ENCODE results near the gene PHF5A.
"Not testable (repeated sequence)": the region's sequence is repeated elsewhere in the genome, so short reads cannot be mapped to it uniquely, and the experiment has no call there.

Gene PHF5A

GRCh38 chr22:41480397-41480735 lies 11.9 kb upstream of the PHF5A start:
- Mint-ChIP-seq H3K27ac (no peak overlapping the region), H3K36me3 (ENCODE audit: low read depth) (peaks cover 55% of the 10 kb centered on the region), H3K9me3 (no peaks in the 10 kb centered on the region), H3K4me1 (ENCODE audit: low read depth) (peaks cover 56% of the 10 kb centered on the region), H3K27me3 (no peaks in the 10 kb centered on the region), H3K4me3 (no peak overlapping the region)
- intact Hi-C loops (cut with micrococcal nuclease): no loop called here

GRCh38 chr22:41479671-41480396 lies 11.3 kb upstream of the PHF5A start:
- no peaks in the 10 kb centered on the region for H3K9me3 Mint-ChIP-seq
- no peak overlapping the region for H3K4me3 Mint-ChIP-seq
- H3K36me3 Mint-ChIP-seq (ENCODE audit: low read depth): peaks cover 60% of the 10 kb centered on the region
- H3K27me3 Mint-ChIP-seq: no peaks in the 10 kb centered on the region
- H3K4me1 Mint-ChIP-seq (ENCODE audit: low read depth): peaks cover 51% of the 10 kb centered on the region
- no peak overlapping the region for H3K27ac Mint-ChIP-seq
- intact Hi-C loops (cut with micrococcal nuclease): no loop called here

- H3K4me1 Mint-ChIP-seq (ENCODE audit: low read depth): peaks cover 53% of the 10 kb centered on the region
Measured at GRCh38 chr22:41478891-41479521, 10.5 kb upstream of the PHF5A start.

GRCh38 chr22:41478473-41478872 lies 10.0 kb upstream of the PHF5A start:
- no peak overlapping the region for H3K4me3 Mint-ChIP-seq
- intact Hi-C loops (cut with micrococcal nuclease): no loop called here

More at GRCh38 chr22:41478891-41479521, 10.5 kb upstream of the PHF5A start:
- H3K27ac Mint-ChIP-seq: no peak overlapping the region
- H3K9me3 Mint-ChIP-seq: no peaks in the 10 kb centered on the region
- peaks cover 66% of the 10 kb centered on the region for H3K36me3 Mint-ChIP-seq (ENCODE audit: low read depth)
- intact Hi-C loops (cut with micrococcal nuclease): no loop called here
- H3K4me3 Mint-ChIP-seq: no peak overlapping the region
- no peaks in the 10 kb centered on the region for H3K27me3 Mint-ChIP-seq

DNA sequence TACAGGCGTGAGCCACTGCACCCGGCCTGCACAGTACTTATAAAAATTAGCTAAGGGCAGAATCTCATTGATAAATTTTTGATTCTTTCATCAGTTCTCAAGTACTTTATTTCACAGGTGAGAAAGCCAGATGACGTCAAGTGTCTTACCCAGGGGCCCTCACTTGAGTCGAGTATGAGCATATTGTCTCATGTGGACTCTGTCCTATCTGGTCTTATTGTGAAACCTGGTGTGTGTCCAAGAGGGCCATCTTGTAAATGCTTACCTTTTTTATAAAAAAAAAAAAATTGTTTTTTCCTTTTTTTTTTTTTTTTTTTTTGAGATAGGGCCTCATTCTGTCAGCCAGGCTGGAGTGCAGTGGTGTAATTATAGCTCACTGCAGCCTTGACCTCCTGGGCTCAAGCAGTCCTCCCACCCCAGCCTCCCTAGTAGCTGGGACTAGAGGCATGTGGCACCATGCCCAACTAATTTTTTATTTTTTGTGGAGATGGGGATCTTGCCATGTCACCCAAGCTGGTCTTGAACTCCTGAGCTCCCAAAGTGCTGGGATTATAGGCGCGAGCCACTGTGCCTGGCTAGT lies 6.5 kb upstream of the PHF5A start:
- H3K4me1 Mint-ChIP-seq (ENCODE audit: low read depth): peaks cover 43% of the 10 kb centered on the region
- H3K27ac Mint-ChIP-seq: no peak overlapping the region
- H3K36me3 Mint-ChIP-seq (ENCODE audit: low read depth): peaks cover 77% of the 10 kb centered on the region
- no peaks in the 10 kb centered on the region for H3K9me3 Mint-ChIP-seq
- intact Hi-C loops (cut with micrococcal nuclease): no loop called here
- H3K27me3 Mint-ChIP-seq: no peaks in the 10 kb centered on the region
- no peak overlapping the region for H3K4me3 Mint-ChIP-seq

More at GRCh38 chr22:41478473-41478872, 10.0 kb upstream of the PHF5A start:
- Mint-ChIP-seq H3K4me1 (ENCODE audit: low read depth) (peaks cover 59% of the 10 kb centered on the region), H3K9me3 (no peaks in the 10 kb centered on the region), H3K27ac (no peak overlapping the region), H3K36me3 (ENCODE audit: low read depth) (peaks cover 66% of the 10 kb centered on the region), H3K27me3 (no peaks in the 10 kb centered on the region)

GRCh38 chr22:41471568-41471967 lies 3.1 kb upstream of the PHF5A start:
- Mint-ChIP-seq H3K4me3 (no peak overlapping the region), H3K4me1 (ENCODE audit: low read depth) (peaks cover 32% of the 10 kb centered on the region), H3K27me3 (no peaks in the 10 kb centered on the region), H3K27ac (no peak overlapping the region), H3K36me3 (ENCODE audit: low read depth) (peaks cover 79% of the 10 kb centered on the region), H3K9me3 (no peaks in the 10 kb centered on the region)
- intact Hi-C loops (cut with micrococcal nuclease): no loop called here

- Mint-ChIP-seq H3K27me3 (no peaks in the 10 kb centered on the region), H3K4me3 (peak overlapping the region; percentile 20), H3K4me1 (ENCODE audit: low read depth) (peaks cover 32% of the 10 kb centered on the region), H3K9me3 (no peaks in the 10 kb centered on the region), H3K27ac (peak overlapping the region; percentile 76), H3K36me3 (ENCODE audit: low read depth) (peaks cover 80% of the 10 kb centered on the region)
- intact Hi-C loops (cut with micrococcal nuclease): no loop called here
Measured at GRCh38 chr22:41470886-41471285, 2.4 kb upstream of the PHF5A start.

GRCh38 chr22:41469218-41469851 lies 843 bp upstream of the PHF5A start:
- Mint-ChIP-seq H3K4me3 (peak overlapping the region; percentile 97), H3K36me3 (ENCODE audit: low read depth) (peaks cover 80% of the 10 kb centered on the region), H3K27ac (peak overlapping the region; percentile 99), H3K4me1 (ENCODE audit: low read depth) (peaks cover 32% of the 10 kb centered on the region), H3K27me3 (no peaks in the 10 kb centered on the region), H3K9me3 (no peaks in the 10 kb centered on the region)
- intact Hi-C loops (cut with micrococcal nuclease): loop anchor here (1.0 kb wide), 1 partner anchor 23 kb away; the partner anchor contains the start of gene TOB2

- Mint-ChIP-seq H3K27ac (no peak overlapping the region), H3K27me3 (no peaks in the 10 kb centered on the region), H3K4me1 (ENCODE audit: low read depth) (peaks cover 19% of the 10 kb centered on the region), H3K9me3 (no peaks in the 10 kb centered on the region), H3K36me3 (ENCODE audit: low read depth) (peaks cover 85% of the 10 kb centered on the region), H3K4me3 (no peak overlapping the region)
- intact Hi-C loops (cut with micrococcal nuclease): no loop called here
Measured at GRCh38 chr22:41461901-41462300, 6.6 kb downstream of the PHF5A start.

GRCh38 chr22:41460071-41460470 lies 8.4 kb downstream of the PHF5A start:
- H3K27me3 Mint-ChIP-seq; H3K4me3 Mint-ChIP-seq; H3K9me3 Mint-ChIP-seq; intact Hi-C loops (cut with micrococcal nuclease): not testable (repeated sequence)
- peak overlapping the region; percentile 52 for H3K27ac Mint-ChIP-seq
- peaks cover 66% of the 10 kb centered on the region for H3K36me3 Mint-ChIP-seq (ENCODE audit: low read depth)
- H3K4me1 Mint-ChIP-seq (ENCODE audit: low read depth): peaks cover 18% of the 10 kb centered on the region

DNA sequence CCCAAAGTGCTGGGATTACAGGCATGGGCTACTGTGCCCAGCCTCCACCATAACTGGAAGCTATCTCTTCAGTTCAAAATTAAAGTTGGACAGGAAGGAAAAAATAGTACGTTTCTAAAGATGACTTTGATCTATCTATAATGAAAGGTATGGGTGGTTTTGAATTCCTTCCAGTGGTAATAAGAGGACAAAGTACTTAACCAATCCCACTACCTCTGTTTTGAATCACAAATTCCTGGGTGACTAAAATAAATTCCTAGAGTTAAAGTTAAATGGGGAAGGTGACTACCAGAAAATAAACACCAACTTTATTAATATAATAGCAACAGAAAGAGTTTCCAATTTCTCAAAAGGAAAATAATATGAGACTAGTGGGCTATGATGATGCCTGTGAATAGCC lies 9.1 kb downstream of the PHF5A start:
- no peaks in the 10 kb centered on the region for H3K27me3 Mint-ChIP-seq
- H3K27ac Mint-ChIP-seq: no peak overlapping the region
- intact Hi-C loops (cut with micrococcal nuclease): no loop called here
- no peak overlapping the region for H3K4me3 Mint-ChIP-seq
- H3K4me1 Mint-ChIP-seq (ENCODE audit: low read depth): peaks cover 18% of the 10 kb centered on the region
- H3K36me3 Mint-ChIP-seq (ENCODE audit: low read depth): peaks cover 60% of the 10 kb centered on the region
- no peaks in the 10 kb centered on the region for H3K9me3 Mint-ChIP-seq

- Mint-ChIP-seq H3K27me3 (no peaks in the 10 kb centered on the region), H3K27ac (peak overlapping the region; percentile 20), H3K9me3 (no peaks in the 10 kb centered on the region), H3K4me1 (ENCODE audit: low read depth) (peaks cover 18% of the 10 kb centered on the region), H3K36me3 (ENCODE audit: low read depth) (peaks cover 48% of the 10 kb centered on the region), H3K4me3 (no peak overlapping the region)
- intact Hi-C loops (cut with micrococcal nuclease): no loop called here
Measured at GRCh38 chr22:41458161-41458728, 10.2 kb downstream of the PHF5A start.

GRCh38 chr22:41448189-41448808 lies 20.2 kb downstream of the PHF5A start:
- Mint-ChIP-seq H3K4me3 (peak overlapping the region; percentile 100), H3K9me3 (no peaks in the 10 kb centered on the region), H3K4me1 (ENCODE audit: low read depth) (peaks cover 12% of the 10 kb centered on the region), H3K27ac (peak overlapping the region; percentile 99), H3K36me3 (ENCODE audit: low read depth) (peaks cover 57% of the 10 kb centered on the region), H3K27me3 (no peaks in the 10 kb centered on the region)
- intact Hi-C loops (cut with micrococcal nuclease): loop anchor here (1.0 kb wide), 1 partner anchor 173 kb away; the partner anchor contains the start of genes DESI1 and XRCC6

Measured in dendritic cell treated with granulocyte-macrophage colony-stimulating factor and Interleukin-4, amounts not matched to agents 40 ng/mL and 50 ng/mL, for 4 days (primary cell).